SH-SY5Y (cell line): Measurements from ENCODE around the gene STX1B.

Experiments
- GATA2 ChIP-seq: IDR thresholded peaks from 2 replicates; pipeline ENCODE4 v1.6.1; 2011; ENCODE audit warnings: mild to moderate bottlenecking, low read depth, low read length
- GATA3 ChIP-seq: IDR thresholded peaks from 2 replicates; pipeline ENCODE4 v1.6.1; 2011; ENCODE audit warnings: low read depth, mild to moderate bottlenecking, low read length, moderate library complexity

GRCh38 chr16:31043898-31044481 lies 33.6 kb upstream of the STX1B start:
- no peak for TF ChIP-seq GATA2
- TF ChIP-seq GATA3, result no peak
